SU-DHL-6 (cell line): ENCODE measurements around the gene CHST14.

ENCODE experiments used
- H2AFZ ChIP-seq: fragments of 200-600 bp; sonication (generic); 2 replicates; pipeline ENCODE4 v1.6.1; 2014; ENCODE audit warnings: low read depth, mild to moderate bottlenecking, moderate library complexity, mixed read lengths, antibody characterized with exemption, low read length; ENCODE audit not compliant: severe bottlenecking
- H3F3A ChIP-seq: fragments of 200-600 bp; shearing (Covaris generic); 2 replicates; pipeline ENCODE4 v1.6.0; 2016; ENCODE audit warnings: antibody characterized with exemption, mild to moderate bottlenecking; ENCODE audit not compliant: insufficient read depth
- H3K27ac ChIP-seq: fragments of 200-600 bp; sonication (generic); 2 replicates; pipeline ENCODE4 v1.5.1; 2016; ENCODE audit warnings: low read depth, mild to moderate bottlenecking, low read length, moderate library complexity, mixed read lengths
- H3K27me3 ChIP-seq: fragments of 200-600 bp; sonication (generic), shearing (Covaris generic); 2 replicates; pipeline ENCODE4 v1.6.0; 2014; ENCODE audit warnings: mild to moderate bottlenecking, low read length
- H3K36me3 ChIP-seq: fragments of 200-600 bp; sonication (generic); 2 replicates; pipeline ENCODE4 v1.6.1; 2014; ENCODE audit warnings: mild to moderate bottlenecking, low read length, mixed read lengths
- H3K4me2 ChIP-seq: fragments of 300-600, 200-600 bp; shearing (Covaris generic), sonication (generic); 2 replicates; pipeline ENCODE4 v1.6.0; 2014; ENCODE audit warnings: low read length, low read depth, mild to moderate bottlenecking; ENCODE audit not compliant: poor library complexity, severe bottlenecking
- H3K4me3 ChIP-seq: fragments of 200-600 bp; sonication (generic); 2 replicates; pipeline ENCODE4 v1.5.1; 2014; ENCODE audit warnings: antibody characterized with exemption, low read length, mild to moderate bottlenecking, mixed read lengths; ENCODE audit not compliant: insufficient read depth, poor library complexity, severe bottlenecking
- H3K79me2 ChIP-seq: fragments of 200-600 bp; sonication (generic); 2 replicates; pipeline ENCODE4 v1.6.1; 2014; ENCODE audit warnings: mild to moderate bottlenecking, low read length, moderate library complexity; ENCODE audit not compliant: insufficient read depth
- H3K9ac ChIP-seq: fragments of 200-600 bp; sonication (generic); 2 replicates; pipeline ENCODE4 v1.7.0; 2014; ENCODE audit warnings: mild to moderate bottlenecking, low read length
- H3K9me2 ChIP-seq: fragments of 200-600 bp; sonication (generic); replicated peaks from 2 replicates; pipeline ENCODE4 v1.6.1; 2014; ENCODE audit warnings: low read length; ENCODE audit not compliant: insufficient read depth
- H3K9me3 ChIP-seq: fragments of 200-600 bp; sonication (generic); 2 replicates; pipeline ENCODE4 v1.6.1; 2014; ENCODE audit warnings: low read length, mixed read lengths; ENCODE audit not compliant: insufficient read depth
- H4K20me1 ChIP-seq: fragments of 200-600 bp; sonication (generic); 2 replicates; pipeline ENCODE4 v1.6.1; 2014; ENCODE audit warnings: low read depth, mild to moderate bottlenecking, antibody characterized with exemption, low read length, moderate library complexity, mixed read lengths
- EZH2phosphoT487 ChIP-seq: fragments of 200-600 bp; sonication (generic), shearing (Covaris generic); conservative IDR thresholded peaks from 2 replicates; pipeline ENCODE4 v1.6.1; 2018; ENCODE audit warnings: mild to moderate bottlenecking, antibody characterized with exemption, low read length, moderate library complexity, mixed read lengths
- TF ChIP-seq, protein P1 (sequence below): fragments of 200-600 bp; sonication (generic); IDR thresholded peaks from one replicate; pipeline ENCODE4 v1.5.1; 2017; ENCODE audit warnings: antibody characterized with exemption, mild to moderate bottlenecking, low read length, moderate library complexity; ENCODE audit not compliant: insufficient read depth, poor library complexity, severe bottlenecking

The CHST14 gene

DNA sequence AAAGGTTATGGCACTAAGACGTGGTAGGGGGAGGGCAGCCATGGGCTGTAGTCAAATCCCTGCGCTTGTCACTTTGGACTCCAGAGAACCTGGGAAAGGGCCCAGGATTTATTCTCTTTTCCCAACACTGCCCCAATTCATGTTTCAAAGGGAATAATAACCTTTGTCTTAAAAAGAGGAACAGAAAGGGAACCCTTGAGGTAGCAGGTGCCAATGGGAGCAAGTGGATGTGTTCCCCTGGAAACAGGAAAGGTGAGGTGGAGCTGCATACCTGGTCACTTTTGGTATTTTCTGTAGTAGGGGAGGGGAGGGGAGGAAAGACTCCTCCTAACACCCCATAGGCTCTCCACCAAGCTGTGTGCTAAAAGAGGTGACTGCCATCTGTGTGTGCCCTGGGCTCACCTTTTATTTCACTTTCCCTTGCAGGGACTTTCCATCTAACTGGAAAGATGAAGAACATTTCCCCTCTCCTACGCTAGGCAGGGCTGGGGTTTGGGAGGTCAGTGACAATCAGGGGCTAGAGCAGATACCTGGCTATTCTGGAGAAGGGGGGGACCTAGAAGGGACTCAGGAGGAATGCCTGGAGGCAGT, 6.1 kb upstream of the CHST14 start:
- H4K20me1 ChIP-seq = no peaks in the 10 kb centered on the region
- H3F3A ChIP-seq = peaks cover 10% of the 10 kb centered on the region
- no peaks in the 10 kb centered on the region for H3K9me3 ChIP-seq
- H3K9me2 ChIP-seq = no peaks in the 10 kb centered on the region
- H3K4me2 ChIP-seq = no peak overlapping the region
- TF ChIP-seq, protein P1, sequence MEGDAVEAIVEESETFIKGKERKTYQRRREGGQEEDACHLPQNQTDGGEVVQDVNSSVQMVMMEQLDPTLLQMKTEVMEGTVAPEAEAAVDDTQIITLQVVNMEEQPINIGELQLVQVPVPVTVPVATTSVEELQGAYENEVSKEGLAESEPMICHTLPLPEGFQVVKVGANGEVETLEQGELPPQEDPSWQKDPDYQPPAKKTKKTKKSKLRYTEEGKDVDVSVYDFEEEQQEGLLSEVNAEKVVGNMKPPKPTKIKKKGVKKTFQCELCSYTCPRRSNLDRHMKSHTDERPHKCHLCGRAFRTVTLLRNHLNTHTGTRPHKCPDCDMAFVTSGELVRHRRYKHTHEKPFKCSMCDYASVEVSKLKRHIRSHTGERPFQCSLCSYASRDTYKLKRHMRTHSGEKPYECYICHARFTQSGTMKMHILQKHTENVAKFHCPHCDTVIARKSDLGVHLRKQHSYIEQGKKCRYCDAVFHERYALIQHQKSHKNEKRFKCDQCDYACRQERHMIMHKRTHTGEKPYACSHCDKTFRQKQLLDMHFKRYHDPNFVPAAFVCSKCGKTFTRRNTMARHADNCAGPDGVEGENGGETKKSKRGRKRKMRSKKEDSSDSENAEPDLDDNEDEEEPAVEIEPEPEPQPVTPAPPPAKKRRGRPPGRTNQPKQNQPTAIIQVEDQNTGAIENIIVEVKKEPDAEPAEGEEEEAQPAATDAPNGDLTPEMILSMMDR = no peak
- TF ChIP-seq EZH2phosphoT487 = no peak
- H3K36me3 ChIP-seq = no peaks in the 10 kb centered on the region
- H3K27ac ChIP-seq = no peak overlapping the region
- H3K9ac ChIP-seq = no peak overlapping the region
- no peak overlapping the region for H2AFZ ChIP-seq
- H3K4me3 ChIP-seq = no peak overlapping the region
- H3K79me2 ChIP-seq = no peaks in the 10 kb centered on the region
- no peaks in the 10 kb centered on the region for H3K27me3 ChIP-seq

GRCh38 chr15:40465939-40466338, 4.8 kb upstream of the CHST14 start:
- Histone ChIP-seq H3K79me2 (no peaks in the 10 kb centered on the region), H3K9me2 (no peaks in the 10 kb centered on the region), H2AFZ (no peak overlapping the region), H3K9ac (no peak overlapping the region), H4K20me1 (no peaks in the 10 kb centered on the region), H3K36me3 (no peaks in the 10 kb centered on the region), H3K9me3 (no peaks in the 10 kb centered on the region), H3K27me3 (no peaks in the 10 kb centered on the region), H3F3A (peaks cover 19% of the 10 kb centered on the region), H3K4me2 (no peak overlapping the region), H3K4me3 (no peak overlapping the region), H3K27ac (no peak overlapping the region)
- TF ChIP-seq EZH2phosphoT487 = no peak
- TF ChIP-seq, protein P1 = no peak

DNA sequence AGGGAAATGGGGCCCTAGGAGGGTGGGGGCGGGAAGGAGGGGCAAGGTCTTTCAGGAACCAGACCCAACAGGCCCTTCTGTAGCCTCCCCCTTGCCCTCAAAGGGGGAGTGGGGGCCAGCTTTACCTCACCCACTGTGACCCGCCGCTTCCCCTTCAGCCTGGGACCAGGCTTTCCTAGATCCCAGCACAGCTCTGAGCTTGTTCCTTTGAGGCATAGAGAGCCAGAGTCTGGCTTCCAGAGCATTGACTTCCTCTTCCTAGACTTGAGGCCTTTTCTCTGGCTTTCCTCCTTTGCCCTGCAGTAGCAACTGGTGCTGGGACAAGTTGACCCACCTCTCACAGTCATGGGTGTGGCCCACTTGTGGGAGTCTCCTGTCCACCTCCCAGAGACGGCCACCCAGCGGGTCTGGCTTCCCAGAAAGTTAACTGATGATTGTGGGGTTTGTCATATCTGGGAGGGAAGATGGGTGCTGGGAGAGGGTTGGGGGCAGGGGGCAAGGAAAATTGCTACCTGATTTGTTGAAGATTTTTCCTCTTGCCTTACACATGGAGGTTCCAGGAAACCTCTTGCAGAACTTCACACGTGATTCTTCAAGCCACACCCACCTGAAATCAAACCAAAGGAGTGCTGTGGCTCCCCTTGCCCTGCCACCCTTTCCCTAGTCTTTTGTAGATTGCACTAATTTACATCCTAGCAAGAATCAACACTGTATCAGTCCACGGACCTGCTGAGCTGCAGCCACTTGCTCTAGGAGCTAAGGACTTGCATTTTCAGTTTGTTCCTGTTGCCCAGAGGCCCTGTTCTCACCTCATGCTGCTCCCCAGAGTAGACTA, 4.1 kb upstream of the CHST14 start:
- no peak overlapping the region for H3K4me3 ChIP-seq
- no peak overlapping the region for H3K9ac ChIP-seq
- H3F3A ChIP-seq = peaks cover 19% of the 10 kb centered on the region
- no peak overlapping the region for H3K4me2 ChIP-seq
- H3K9me3 ChIP-seq = no peaks in the 10 kb centered on the region
- H2AFZ ChIP-seq = no peak overlapping the region
- H3K27ac ChIP-seq = no peak overlapping the region
- H3K79me2 ChIP-seq = no peaks in the 10 kb centered on the region
- no peaks in the 10 kb centered on the region for H3K27me3 ChIP-seq
- no peaks in the 10 kb centered on the region for H3K9me2 ChIP-seq
- H4K20me1 ChIP-seq = no peaks in the 10 kb centered on the region
- H3K36me3 ChIP-seq = no peaks in the 10 kb centered on the region
- TF ChIP-seq, protein P1 = no peak
- TF ChIP-seq EZH2phosphoT487 = no peak
